Neural crest cell (in vitro differentiated cells): ENCODE data around the gene SIVA1. TPM values are rescaled to one million over a fixed set of nuclear protein-coding genes. Genes with fewer than 3 reads are reported as not detected.

Experiments used
- DNase-seq: peaks from one replicate; pipeline ENCODE4 v3.0.0; 2021; ENCODE audit warnings: low read depth, mixed read lengths, low spot score
- H3K27ac Mint-ChIP-seq: one replicate; pipeline ENCODE4 v1.8.0; 2021; ENCODE audit warnings: mild to moderate bottlenecking, mixed read lengths; ENCODE audit not compliant: unreplicated experiment
- H3K27me3 Mint-ChIP-seq: 2 replicates; pipeline ENCODE4 v1.8.0; 2021; ENCODE audit warnings: low read depth, mild to moderate bottlenecking, mixed read lengths
- H3K36me3 Mint-ChIP-seq: 2 replicates; pipeline ENCODE4 v1.8.0; 2021; ENCODE audit warnings: low read depth, mild to moderate bottlenecking, mixed read lengths
- H3K4me1 Mint-ChIP-seq: 2 replicates; pipeline ENCODE4 v1.8.0; 2021; ENCODE audit warnings: mixed read lengths
- H3K4me3 Mint-ChIP-seq: one replicate; pipeline ENCODE4 v1.8.0; 2021; ENCODE audit warnings: mild to moderate bottlenecking, mixed read lengths
- H3K9me3 Mint-ChIP-seq: 2 replicates; pipeline ENCODE4 v1.8.0; 2021; ENCODE audit warnings: mixed read lengths
- long read RNA-seq: library from polyadenylated mRNA; unstranded; transcript quantifications from one replicate; pipeline ENCODE4 v2.0.0, GENCODE V29; 2020
- total RNA-seq: library from RNA; stranded (reverse); gene quantifications from 2 replicates; pipeline ENCODE4 v1.2.1, GENCODE V29; 2021
- TF ChIP-seq, protein P1 (sequence below): fragments of 200-600 bp; sonication (generic); conservative IDR thresholded peaks from 2 replicates; pipeline ENCODE4 v1.5.0; 2021; ENCODE audit warnings: antibody characterized with exemption, mild to moderate bottlenecking

The SIVA1 gene
- total RNA-seq, result 109 and 121 TPM in 2 replicates
- long read RNA-seq, transcript SIVA1-201 (4 exons, 802 nt), result major isoform, 14 of 19 reads
- long read RNA-seq, partial matches to known transcripts, result 0 of 19 reads
- long read RNA-seq, other reads (novel, unspliced or antisense), result 4 of 19 reads

GRCh38 chr14:104752735-104753527 lies at the start of gene SIVA1:
TSS of gene SIVA1 (plus strand) at chr14:104753147. CDS start at chr14:104753202, 55 bp downstream.
- H3K27me3 Mint-ChIP-seq, result peaks cover 4% of the 10 kb centered on the region
- TF ChIP-seq, protein P1, sequence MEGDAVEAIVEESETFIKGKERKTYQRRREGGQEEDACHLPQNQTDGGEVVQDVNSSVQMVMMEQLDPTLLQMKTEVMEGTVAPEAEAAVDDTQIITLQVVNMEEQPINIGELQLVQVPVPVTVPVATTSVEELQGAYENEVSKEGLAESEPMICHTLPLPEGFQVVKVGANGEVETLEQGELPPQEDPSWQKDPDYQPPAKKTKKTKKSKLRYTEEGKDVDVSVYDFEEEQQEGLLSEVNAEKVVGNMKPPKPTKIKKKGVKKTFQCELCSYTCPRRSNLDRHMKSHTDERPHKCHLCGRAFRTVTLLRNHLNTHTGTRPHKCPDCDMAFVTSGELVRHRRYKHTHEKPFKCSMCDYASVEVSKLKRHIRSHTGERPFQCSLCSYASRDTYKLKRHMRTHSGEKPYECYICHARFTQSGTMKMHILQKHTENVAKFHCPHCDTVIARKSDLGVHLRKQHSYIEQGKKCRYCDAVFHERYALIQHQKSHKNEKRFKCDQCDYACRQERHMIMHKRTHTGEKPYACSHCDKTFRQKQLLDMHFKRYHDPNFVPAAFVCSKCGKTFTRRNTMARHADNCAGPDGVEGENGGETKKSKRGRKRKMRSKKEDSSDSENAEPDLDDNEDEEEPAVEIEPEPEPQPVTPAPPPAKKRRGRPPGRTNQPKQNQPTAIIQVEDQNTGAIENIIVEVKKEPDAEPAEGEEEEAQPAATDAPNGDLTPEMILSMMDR, result no peak
- peak; percentile 99 for DNase-seq
- peaks cover 34% of the 10 kb centered on the region for H3K4me1 Mint-ChIP-seq
- peak within 1 kb of the TSS; percentile 97 for H3K4me3 Mint-ChIP-seq
- peaks cover 7% of the 10 kb centered on the region for H3K36me3 Mint-ChIP-seq
- peak within 1 kb of the TSS; percentile 97 for H3K27ac Mint-ChIP-seq
- H3K9me3 Mint-ChIP-seq, result no peaks in the 10 kb centered on the region

- H3K36me3 Mint-ChIP-seq, result peaks cover 6% of the 10 kb centered on the region
- no peaks in the 10 kb centered on the region for H3K27me3 Mint-ChIP-seq
- TF ChIP-seq, protein P1, result no peak
- DNase-seq, result no peak
- no peaks in the 10 kb centered on the region for H3K4me1 Mint-ChIP-seq
- H3K4me3 Mint-ChIP-seq, result peak overlapping the region; percentile 12
- H3K27ac Mint-ChIP-seq, result no peak overlapping the region
- H3K9me3 Mint-ChIP-seq, result no peaks in the 10 kb centered on the region
Measured at GRCh38 chr14:104703269-104703668, 49.7 kb upstream of the SIVA1 start.

DNA sequence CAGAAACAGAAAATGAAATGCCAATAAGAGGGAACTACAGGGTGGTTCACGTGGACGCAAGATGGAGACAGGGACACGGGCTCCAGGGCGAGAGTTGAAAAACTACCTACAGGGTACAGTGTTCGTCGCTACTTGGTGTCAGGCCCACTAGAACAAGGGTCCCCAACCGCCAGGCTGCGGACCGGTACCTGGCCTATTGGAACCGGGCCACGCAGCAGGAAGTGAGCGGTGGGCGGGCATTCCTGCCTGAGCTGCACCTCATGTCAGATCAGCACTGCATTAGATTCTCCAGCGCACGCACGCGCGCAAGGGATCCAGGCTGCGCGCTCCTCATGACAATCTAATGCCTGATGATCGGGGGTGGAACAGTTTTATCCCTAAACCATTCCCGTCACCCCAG lies 48.7 kb upstream of the SIVA1 start:
- no peaks in the 10 kb centered on the region for H3K9me3 Mint-ChIP-seq
- H3K4me3 Mint-ChIP-seq, result no peak overlapping the region
- H3K4me1 Mint-ChIP-seq, result peaks cover 4% of the 10 kb centered on the region
- no peaks in the 10 kb centered on the region for H3K27me3 Mint-ChIP-seq
- no peak for DNase-seq
- TF ChIP-seq, protein P1, result no peak
- H3K27ac Mint-ChIP-seq, result no peak overlapping the region
- peaks cover 6% of the 10 kb centered on the region for H3K36me3 Mint-ChIP-seq

DNA sequence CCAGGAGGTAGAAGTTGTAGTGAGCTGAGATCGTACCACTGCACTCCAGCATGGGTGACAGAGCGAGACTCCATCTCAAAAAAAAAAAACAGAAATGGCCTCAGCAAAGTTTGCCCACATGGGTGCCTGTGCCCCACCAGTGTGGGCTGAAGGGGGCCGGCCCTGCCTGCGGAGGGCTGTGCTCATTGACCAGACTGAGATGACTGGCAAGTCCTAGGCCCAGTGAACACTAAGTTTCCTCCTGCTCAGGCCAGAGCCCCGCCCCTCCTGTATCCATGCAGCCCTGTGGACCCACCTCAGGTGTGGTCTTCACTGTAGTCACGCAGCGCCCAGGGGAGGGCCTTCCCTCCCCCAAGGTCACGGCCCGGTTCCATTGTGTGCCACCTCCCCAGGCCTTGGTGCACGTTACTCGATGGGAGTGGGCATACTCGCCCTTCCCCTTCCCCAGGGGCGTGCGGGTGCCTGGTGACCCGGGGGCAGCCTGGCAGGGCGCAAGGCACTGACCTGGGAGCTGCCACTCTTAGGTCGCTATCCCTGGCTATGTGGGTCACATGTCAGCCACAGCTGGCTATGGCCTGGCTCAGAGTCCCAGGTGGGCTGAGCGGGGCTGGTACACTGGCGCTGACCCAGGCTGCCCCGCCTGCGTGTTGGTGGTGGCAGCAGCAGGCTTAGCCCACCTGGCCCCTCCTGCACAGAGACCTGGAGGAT lies 47.5 kb upstream of the SIVA1 start:
- Mint-ChIP-seq H3K36me3 (peaks cover 6% of the 10 kb centered on the region), H3K4me1 (peaks cover 4% of the 10 kb centered on the region), H3K9me3 (no peaks in the 10 kb centered on the region), H3K27me3 (no peaks in the 10 kb centered on the region), H3K4me3 (no peak overlapping the region), H3K27ac (no peak overlapping the region)
- TF ChIP-seq, protein P1, result no peak
- DNase-seq, result no peak

GRCh38 chr14:104706733-104707607 lies 46.0 kb upstream of the SIVA1 start:
- no peaks in the 10 kb centered on the region for H3K27me3 Mint-ChIP-seq
- no peak overlapping the region for H3K27ac Mint-ChIP-seq
- peaks cover 6% of the 10 kb centered on the region for H3K36me3 Mint-ChIP-seq
- TF ChIP-seq, protein P1, result no peak
- H3K4me3 Mint-ChIP-seq, result no peak overlapping the region
- H3K9me3 Mint-ChIP-seq, result no peaks in the 10 kb centered on the region
- DNase-seq, result no peak
- peaks cover 4% of the 10 kb centered on the region for H3K4me1 Mint-ChIP-seq
